ENCODE measurements around the gene ELK3. TPM values are rescaled to one million over a fixed set of nuclear protein-coding genes. Genes with fewer than 3 reads are reported as not detected.

ELK3 gene
- polyA plus RNA-seq, 1 of the 3 experiments (the other 2 are of a cell fraction) = 33.8 TPM

- TF ChIP-seq REST (IDR thresholded peaks at IDR 0.05; ENCODE audit: low read depth, low read length) (no peak), NFIC (IDR thresholded peaks at IDR 0.05; ENCODE audit: borderline replicate concordance) (no peak)
Measured at GRCh38 chr12:96226801-96227348, 32.7 kb downstream of the ELK3 start (continued).

GRCh38 chr12:96227365-96228106 is 33.4 kb downstream of the ELK3 start:
- DNase-seq = no peak
- Histone ChIP-seq H3K4me2 (no peak overlapping the region), H3K27me3 (ENCODE audit: insufficient read depth) (no peaks in the 10 kb centered on the region), H3K79me2 (ENCODE audit: insufficient read depth) (peaks cover 97% of the 10 kb centered on the region), H3K36me3 (replicated peaks in 1 of 2; ENCODE audit: control insufficient read depth in 1 of 2, insufficient read depth in 2 of 2, low read length in 1 of 2) (peaks cover 24 to 41% of the 10 kb centered on the region in 2 experiments), H3F3A (replicated peaks; ENCODE audit: insufficient read depth) (no peaks in the 10 kb centered on the region), H3K27ac (ENCODE audit: low read depth in 2 of 2, low read length in 1 of 2) (no peak overlapping the region), H3K4me1 (ENCODE audit: control insufficient read depth in 1 of 2, insufficient read depth in 2 of 2, low read depth in 1 of 2, low read length in 1 of 2) (peaks cover 4 to 12% of the 10 kb centered on the region in 2 experiments; a peak in 2 of 4 replicates), H4K20me1 (ENCODE audit: insufficient read depth) (peaks cover 58% of the 10 kb centered on the region), H2AFZ (ENCODE audit: low read depth) (no peak overlapping the region), H3K9me2 (no peaks in the 10 kb centered on the region), H3K9ac (no peak overlapping the region), H3K9me3 (no peaks in the 10 kb centered on the region), H3K4me3 (ENCODE audit: low read depth in 2 of 2, low read length in 1 of 2) (no peak overlapping the region)
- ChIA-PET POLR2A (no interaction called here), CTCF (interaction anchor here (1.5 kb wide), 1 partner anchor 173 kb away, joined by 5 read pairs; no protein-coding TSS in a partner anchor)
- 87% methylated on average over 12 of the region's 12 CpGs for WGBS (ENCODE audit: low lambda C conversion rate)
- TF ChIP-seq RXRA (IDR thresholded peaks at IDR 0.05; ENCODE audit: borderline replicate concordance, low read depth) = no peak
- no peak for TF ChIP-seq CHD2 (IDR thresholded peaks at IDR 0.05; ENCODE audit: low read length, partially characterized antibody)
- no peak for TF ChIP-seq JUND (IDR thresholded peaks at IDR 0.05)
- TF ChIP-seq NFIC (IDR thresholded peaks at IDR 0.05; ENCODE audit: borderline replicate concordance) = no peak
- TF ChIP-seq FOXJ3 (CRISPR knock-in tag; IDR thresholded peaks at IDR 0.05) = no peak
- no peak for TF ChIP-seq YY1 (IDR thresholded peaks at IDR 0.05; ENCODE audit: low read depth)
- TF ChIP-seq RFX5 (IDR thresholded peaks at IDR 0.05; ENCODE audit: low read length) = no peak
- TF ChIP-seq RCOR1 (IDR thresholded peaks at IDR 0.05; ENCODE audit: low read length) = no peak
- no peak for TF ChIP-seq GATA2 (CRISPR knock-in tag; IDR thresholded peaks at IDR 0.05)
- no peak for TF ChIP-seq RAD21 (IDR thresholded peaks at IDR 0.05; ENCODE audit: low read length)
- TF ChIP-seq MXI1 (IDR thresholded peaks at IDR 0.05; ENCODE audit: low read depth, low read length) = no peak
- no peak for TF ChIP-seq REST (IDR thresholded peaks at IDR 0.05; ENCODE audit: low read depth, low read length)
- TF ChIP-seq, protein P1, sequence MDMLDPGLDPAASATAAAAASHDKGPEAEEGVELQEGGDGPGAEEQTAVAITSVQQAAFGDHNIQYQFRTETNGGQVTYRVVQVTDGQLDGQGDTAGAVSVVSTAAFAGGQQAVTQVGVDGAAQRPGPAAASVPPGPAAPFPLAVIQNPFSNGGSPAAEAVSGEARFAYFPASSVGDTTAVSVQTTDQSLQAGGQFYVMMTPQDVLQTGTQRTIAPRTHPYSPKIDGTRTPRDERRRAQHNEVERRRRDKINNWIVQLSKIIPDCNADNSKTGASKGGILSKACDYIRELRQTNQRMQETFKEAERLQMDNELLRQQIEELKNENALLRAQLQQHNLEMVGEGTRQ (IDR thresholded peaks at IDR 0.05; ENCODE audit: borderline replicate concordance, low read depth, low read length) = no peak
- no peak for TF ChIP-seq GABPA (IDR thresholded peaks at IDR 0.05; ENCODE audit: low read depth)

Measured in SK-N-SH (cell line).